WTC11 (cell line): ENCODE data around the gene COL4A2. TPM values are rescaled to one million over a fixed set of nuclear protein-coding genes. Genes with fewer than 3 reads are reported as not detected.

Source experiments
- ATAC-seq: fragments of 200-7000 bp; cut with Tn5 transposase; 2 replicates; pipeline ENCODE4 v1.10.0; 2021; ENCODE audit warnings: mild to moderate bottlenecking, moderate library complexity
- CTCF ChIA-PET: fragments of 300-600 bp; sonication (Branson Sonifier 250); formaldehyde crosslinking; loops from one replicate; lab custom pipeline; 2021; ENCODE audit warnings: antibody characterized with exemption; lab: Charles Lee
- POLR2A ChIA-PET: fragments of 350-600 bp; sonication (Branson Sonifier 250); formaldehyde crosslinking; loops from one replicate; lab custom pipeline; 2021; ENCODE audit warnings: antibody characterized with exemption; lab: Charles Lee
- DNase-seq: peaks from one replicate; pipeline ENCODE4 v3.0.0; 2021; ENCODE audit warnings: low spot score
- H3K27ac Mint-ChIP-seq: 2 replicates; pipeline ENCODE4 v1.8.0; 2021; ENCODE audit warnings: mixed read lengths
- H3K27me3 Mint-ChIP-seq: 2 replicates; pipeline ENCODE4 v1.8.0; 2021; ENCODE audit warnings: low read depth, mild to moderate bottlenecking, moderate library complexity, mixed read lengths
- H3K36me3 Mint-ChIP-seq: 2 replicates; pipeline ENCODE4 v1.8.0; 2021; ENCODE audit warnings: mixed read lengths
- H3K4me1 Mint-ChIP-seq: 2 replicates; pipeline ENCODE4 v1.8.0; 2022; ENCODE audit warnings: mixed read lengths
- H3K4me3 Mint-ChIP-seq: 2 replicates; pipeline ENCODE4 v1.8.0; 2021; ENCODE audit warnings: mild to moderate bottlenecking, moderate library complexity, mixed read lengths
- H3K9me3 Mint-ChIP-seq: 2 replicates; pipeline ENCODE4 v1.8.0; 2021; ENCODE audit warnings: mixed read lengths
- ATF1 ChIP-seq: sonication (generic); formaldehyde crosslinking; IDR thresholded peaks from 2 replicates; pipeline ENCODE4 v1.8.1; 2023; ENCODE audit warnings: mild to moderate bottlenecking, moderate library complexity, missing genetic modification reagents
- E2F1 ChIP-seq: sonication (generic); formaldehyde crosslinking; IDR thresholded peaks from 2 replicates; pipeline ENCODE4 v1.8.0; 2022; ENCODE audit warnings: mild to moderate bottlenecking, missing genetic modification reagents
- ESRRA ChIP-seq: sonication (generic); formaldehyde crosslinking; IDR thresholded peaks from 2 replicates; pipeline ENCODE4 v1.8.1; 2022; ENCODE audit warnings: mild to moderate bottlenecking, missing genetic modification reagents, borderline replicate concordance
- HMGA2 ChIP-seq: fragments of 250-450 bp; sonication (Bioruptor Pico); IDR thresholded peaks from 2 replicates; pipeline ENCODE4 v1.4.0; 2021; ENCODE audit warnings: mild to moderate bottlenecking, moderate library complexity
- MXD4 ChIP-seq: fragments of 250-450 bp; sonication (Bioruptor Pico); IDR thresholded peaks from 2 replicates; pipeline ENCODE4 v1.8.0; 2021; ENCODE audit warnings: mild to moderate bottlenecking, moderate library complexity, borderline replicate concordance
- NR1H2 ChIP-seq: sonication (generic); formaldehyde crosslinking; IDR thresholded peaks from 2 replicates; pipeline ENCODE4 v1.9.0; 2021; ENCODE audit warnings: mild to moderate bottlenecking, moderate library complexity, missing genetic modification reagents
- PRDM15 ChIP-seq: sonication (generic); formaldehyde crosslinking; IDR thresholded peaks from 2 replicates; pipeline ENCODE4 v1.8.0; 2022; ENCODE audit warnings: missing genetic modification reagents
- STAT6 ChIP-seq: sonication (generic); formaldehyde crosslinking; conservative IDR thresholded peaks from 2 replicates; pipeline ENCODE4 v1.8.1; 2023; ENCODE audit warnings: mild to moderate bottlenecking, low read depth, missing genetic modification reagents, moderate library complexity
- TEAD1 ChIP-seq: sonication (generic); formaldehyde crosslinking; IDR thresholded peaks from 2 replicates; pipeline ENCODE4 v1.8.0; 2022; ENCODE audit warnings: mild to moderate bottlenecking, missing genetic modification reagents
- ZBTB21 ChIP-seq: sonication (generic); formaldehyde crosslinking; IDR thresholded peaks from 2 replicates; pipeline ENCODE4 v1.8.1; 2023; ENCODE audit warnings: mild to moderate bottlenecking, missing genetic modification reagents, borderline replicate concordance
- ZMAT4 ChIP-seq: fragments of 250-450 bp; sonication (Bioruptor Pico); IDR thresholded peaks from 2 replicates; pipeline ENCODE4 v1.9.0; 2021; ENCODE audit warnings: mild to moderate bottlenecking
- ZNF219 ChIP-seq: sonication (generic); formaldehyde crosslinking; IDR thresholded peaks from 2 replicates; pipeline ENCODE4 v1.8.0; 2023; ENCODE audit warnings: missing genetic modification reagents, mild to moderate bottlenecking, borderline replicate concordance
- ZNF423 ChIP-seq: fragments of 250-450 bp; sonication (Bioruptor Pico); IDR thresholded peaks from 2 replicates; pipeline ENCODE4 v2.1.2; 2022; ENCODE audit warnings: mild to moderate bottlenecking, moderate library complexity
- total RNA-seq: library from RNA; stranded (reverse); gene quantifications from 3 replicates; pipeline ENCODE4 v1.2.3, GENCODE V29; 2021
- TF ChIP-seq, protein P1 (sequence below): sonication (generic); formaldehyde crosslinking; IDR thresholded peaks from 2 replicates; pipeline ENCODE4 v1.8.1; 2023; ENCODE audit warnings: mild to moderate bottlenecking, moderate library complexity, missing genetic modification reagents
- TF ChIP-seq, protein P2 (sequence below): fragments of 250-450 bp; sonication (Bioruptor Pico); IDR thresholded peaks from 2 replicates; pipeline ENCODE4 v1.9.0; 2021; ENCODE audit warnings: mild to moderate bottlenecking, borderline replicate concordance
- TF ChIP-seq, protein P3 (sequence below): sonication (generic); formaldehyde crosslinking; IDR thresholded peaks from 2 replicates; pipeline ENCODE4 v1.8.1; 2022; ENCODE audit warnings: mild to moderate bottlenecking, missing genetic modification reagents, moderate library complexity, borderline replicate concordance
- TF ChIP-seq, protein P4 (sequence below): sonication (generic); formaldehyde crosslinking; IDR thresholded peaks from 2 replicates; pipeline ENCODE4 v1.8.1; 2022; ENCODE audit warnings: low read depth, mild to moderate bottlenecking, moderate library complexity, missing genetic modification reagents, borderline replicate concordance

COL4A2 gene
- total RNA-seq, 1 experiment from 2014 or later = 109 TPM

- POLR2A ChIA-PET = no interaction called here
- Mint-ChIP-seq H3K27me3 (no peaks in the 10 kb centered on the region), H3K36me3 (peaks cover 4% of the 10 kb centered on the region), H3K4me1 (no peaks in the 10 kb centered on the region), H3K9me3 (no peaks in the 10 kb centered on the region), H3K27ac (no peak overlapping the region), H3K4me3 (no peak overlapping the region)
- DNase-seq = no peak
- no peak for ATAC-seq
- CTCF ChIA-PET = no interaction called here
- TF ChIP-seq NR1H2 = no peak
- no peak for TF ChIP-seq ZBTB21
- TF ChIP-seq TEAD1 (CRISPR knock-in tag) = no peak
- TF ChIP-seq, protein P1, sequence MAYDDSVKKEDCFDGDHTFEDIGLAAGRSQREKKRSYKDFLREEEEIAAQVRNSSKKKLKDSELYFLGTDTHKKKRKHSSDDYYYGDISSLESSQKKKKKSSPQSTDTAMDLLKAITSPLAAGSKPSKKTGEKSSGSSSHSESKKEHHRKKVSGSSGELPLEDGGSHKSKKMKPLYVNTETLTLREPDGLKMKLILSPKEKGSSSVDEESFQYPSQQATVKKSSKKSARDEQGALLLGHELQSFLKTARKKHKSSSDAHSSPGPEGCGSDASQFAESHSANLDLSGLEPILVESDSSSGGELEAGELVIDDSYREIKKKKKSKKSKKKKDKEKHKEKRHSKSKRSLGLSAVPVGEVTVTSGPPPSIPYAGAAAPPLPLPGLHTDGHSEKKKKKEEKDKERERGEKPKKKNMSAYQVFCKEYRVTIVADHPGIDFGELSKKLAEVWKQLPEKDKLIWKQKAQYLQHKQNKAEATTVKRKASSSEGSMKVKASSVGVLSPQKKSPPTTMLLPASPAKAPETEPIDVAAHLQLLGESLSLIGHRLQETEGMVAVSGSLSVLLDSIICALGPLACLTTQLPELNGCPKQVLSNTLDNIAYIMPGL = no peak
- no peak for TF ChIP-seq ZNF423 (CRISPR knock-in tag)
- no peak for TF ChIP-seq HMGA2 (CRISPR knock-in tag)
- no peak for TF ChIP-seq E2F1 (CRISPR knock-in tag)
- no peak for TF ChIP-seq STAT6 (CRISPR knock-in tag)
- TF ChIP-seq, protein P2, sequence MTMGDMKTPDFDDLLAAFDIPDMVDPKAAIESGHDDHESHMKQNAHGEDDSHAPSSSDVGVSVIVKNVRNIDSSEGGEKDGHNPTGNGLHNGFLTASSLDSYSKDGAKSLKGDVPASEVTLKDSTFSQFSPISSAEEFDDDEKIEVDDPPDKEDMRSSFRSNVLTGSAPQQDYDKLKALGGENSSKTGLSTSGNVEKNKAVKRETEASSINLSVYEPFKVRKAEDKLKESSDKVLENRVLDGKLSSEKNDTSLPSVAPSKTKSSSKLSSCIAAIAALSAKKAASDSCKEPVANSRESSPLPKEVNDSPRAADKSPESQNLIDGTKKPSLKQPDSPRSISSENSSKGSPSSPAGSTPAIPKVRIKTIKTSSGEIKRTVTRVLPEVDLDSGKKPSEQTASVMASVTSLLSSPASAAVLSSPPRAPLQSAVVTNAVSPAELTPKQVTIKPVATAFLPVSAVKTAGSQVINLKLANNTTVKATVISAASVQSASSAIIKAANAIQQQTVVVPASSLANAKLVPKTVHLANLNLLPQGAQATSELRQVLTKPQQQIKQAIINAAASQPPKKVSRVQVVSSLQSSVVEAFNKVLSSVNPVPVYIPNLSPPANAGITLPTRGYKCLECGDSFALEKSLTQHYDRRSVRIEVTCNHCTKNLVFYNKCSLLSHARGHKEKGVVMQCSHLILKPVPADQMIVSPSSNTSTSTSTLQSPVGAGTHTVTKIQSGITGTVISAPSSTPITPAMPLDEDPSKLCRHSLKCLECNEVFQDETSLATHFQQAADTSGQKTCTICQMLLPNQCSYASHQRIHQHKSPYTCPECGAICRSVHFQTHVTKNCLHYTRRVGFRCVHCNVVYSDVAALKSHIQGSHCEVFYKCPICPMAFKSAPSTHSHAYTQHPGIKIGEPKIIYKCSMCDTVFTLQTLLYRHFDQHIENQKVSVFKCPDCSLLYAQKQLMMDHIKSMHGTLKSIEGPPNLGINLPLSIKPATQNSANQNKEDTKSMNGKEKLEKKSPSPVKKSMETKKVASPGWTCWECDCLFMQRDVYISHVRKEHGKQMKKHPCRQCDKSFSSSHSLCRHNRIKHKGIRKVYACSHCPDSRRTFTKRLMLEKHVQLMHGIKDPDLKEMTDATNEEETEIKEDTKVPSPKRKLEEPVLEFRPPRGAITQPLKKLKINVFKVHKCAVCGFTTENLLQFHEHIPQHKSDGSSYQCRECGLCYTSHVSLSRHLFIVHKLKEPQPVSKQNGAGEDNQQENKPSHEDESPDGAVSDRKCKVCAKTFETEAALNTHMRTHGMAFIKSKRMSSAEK (CRISPR knock-in tag) = no peak
- TF ChIP-seq ZMAT4 (CRISPR knock-in tag) = no peak
- no peak for TF ChIP-seq PRDM15 (CRISPR knock-in tag)
- TF ChIP-seq, protein P3, sequence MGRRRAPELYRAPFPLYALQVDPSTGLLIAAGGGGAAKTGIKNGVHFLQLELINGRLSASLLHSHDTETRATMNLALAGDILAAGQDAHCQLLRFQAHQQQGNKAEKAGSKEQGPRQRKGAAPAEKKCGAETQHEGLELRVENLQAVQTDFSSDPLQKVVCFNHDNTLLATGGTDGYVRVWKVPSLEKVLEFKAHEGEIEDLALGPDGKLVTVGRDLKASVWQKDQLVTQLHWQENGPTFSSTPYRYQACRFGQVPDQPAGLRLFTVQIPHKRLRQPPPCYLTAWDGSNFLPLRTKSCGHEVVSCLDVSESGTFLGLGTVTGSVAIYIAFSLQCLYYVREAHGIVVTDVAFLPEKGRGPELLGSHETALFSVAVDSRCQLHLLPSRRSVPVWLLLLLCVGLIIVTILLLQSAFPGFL (CRISPR knock-in tag) = no peak
- no peak for TF ChIP-seq ESRRA (CRISPR knock-in tag)
- no peak for TF ChIP-seq ATF1 (CRISPR knock-in tag)
- no peak for TF ChIP-seq MXD4 (CRISPR knock-in tag)
- TF ChIP-seq, protein P4, sequence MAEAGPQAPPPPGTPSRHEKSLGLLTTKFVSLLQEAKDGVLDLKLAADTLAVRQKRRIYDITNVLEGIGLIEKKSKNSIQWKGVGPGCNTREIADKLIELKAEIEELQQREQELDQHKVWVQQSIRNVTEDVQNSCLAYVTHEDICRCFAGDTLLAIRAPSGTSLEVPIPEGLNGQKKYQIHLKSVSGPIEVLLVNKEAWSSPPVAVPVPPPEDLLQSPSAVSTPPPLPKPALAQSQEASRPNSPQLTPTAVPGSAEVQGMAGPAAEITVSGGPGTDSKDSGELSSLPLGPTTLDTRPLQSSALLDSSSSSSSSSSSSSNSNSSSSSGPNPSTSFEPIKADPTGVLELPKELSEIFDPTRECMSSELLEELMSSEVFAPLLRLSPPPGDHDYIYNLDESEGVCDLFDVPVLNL (CRISPR knock-in tag) = no peak
- no peak for TF ChIP-seq ZNF219 (CRISPR knock-in tag)
Measured at GRCh38 chr13:110424569-110425443, 117.7 kb downstream of the COL4A2 start.
